ENCODE data around the gene TAF11L7. TPM values are rescaled to one million over a fixed set of nuclear protein-coding genes. Genes with fewer than 3 reads are reported as not detected.
A peak's percentile ranks its signal among the peaks of the same experiment; 100 is the strongest.
"Not testable (repeated sequence)": the region's sequence is repeated elsewhere in the genome, so short reads cannot be mapped to it uniquely, and the experiment has no call there.

TAF11L7 gene
- not detected in 2 replicates for total RNA-seq (2014; rRNA removed; shearing (Covaris generic))

DNA sequence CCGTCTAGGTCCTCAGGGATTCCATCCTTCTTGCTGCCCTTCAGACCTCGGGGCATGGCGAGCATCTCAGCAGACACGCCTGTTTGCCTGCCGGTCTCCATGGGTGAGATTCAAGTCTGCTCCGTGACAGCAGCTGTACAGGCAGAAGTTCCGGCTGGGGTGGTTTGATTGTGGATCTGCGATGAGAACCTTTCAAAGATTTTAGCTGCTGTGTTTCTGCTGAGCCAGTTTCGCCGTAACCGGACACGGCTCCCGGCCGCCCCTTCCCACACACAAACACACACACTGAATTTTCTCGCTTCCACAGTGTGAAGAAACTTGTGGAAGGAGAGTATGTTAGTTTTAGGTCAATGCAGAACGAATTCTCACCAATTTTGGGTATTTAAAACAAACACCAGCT is at the start of gene TAF11L7:
Gene TAF11L7, minus strand, starts transcription at position 101 of the 400 bp plus-strand sequence.
- DNase-seq (ENCODE audit: low read depth): not testable (repeated sequence)

DNA sequence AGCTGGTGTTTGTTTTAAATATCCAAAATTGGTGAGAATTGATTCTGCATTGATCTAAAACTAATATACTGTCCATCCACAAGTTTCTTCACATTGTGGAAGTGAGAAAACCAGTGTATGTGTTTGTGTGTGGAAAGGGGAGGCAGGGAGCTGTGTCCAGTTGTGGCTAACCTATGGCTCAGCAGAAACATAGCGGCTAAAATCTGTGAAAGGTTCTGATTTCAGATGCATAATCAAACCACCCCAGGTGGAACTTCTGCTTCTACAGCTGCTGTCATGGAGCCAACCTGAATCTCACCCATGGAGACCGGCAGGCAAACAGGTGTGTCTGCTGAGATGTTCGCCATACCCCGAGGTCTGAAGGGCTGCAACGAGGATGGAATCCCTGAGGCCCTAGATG is 48.6 kb upstream of the TAF11L7 start, which contains the start of gene TAF11L14:
Gene TAF11L14, plus strand, starts transcription at position 301 of the 400 bp plus-strand sequence.
- DNase-seq (ENCODE audit: low read depth): no peak

DNA sequence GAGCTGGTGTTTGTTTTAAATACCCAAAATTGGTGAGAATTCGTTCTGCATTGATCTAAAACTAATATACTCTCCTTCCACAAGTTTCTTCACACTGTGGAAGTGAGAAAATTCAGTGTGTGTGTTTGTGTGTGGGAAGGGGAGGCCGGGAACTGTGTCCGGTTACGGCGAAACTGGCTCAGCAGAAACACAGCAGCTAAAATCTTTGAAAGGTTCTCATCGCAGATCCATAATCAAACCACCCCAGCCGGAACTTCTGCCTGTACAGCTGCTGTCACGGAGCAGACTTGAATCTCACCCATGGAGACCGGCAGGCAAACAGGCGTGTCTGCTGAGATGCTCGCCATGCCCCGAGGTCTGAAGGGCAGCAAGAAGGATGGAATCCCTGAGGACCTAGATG is 46.2 kb upstream of the TAF11L7 start, which contains the start of gene TAF11L13:
Gene TAF11L13, plus strand, starts transcription at position 301 of the 400 bp plus-strand sequence.
- DNase-seq (ENCODE audit: low read depth): not testable (repeated sequence)

DNA sequence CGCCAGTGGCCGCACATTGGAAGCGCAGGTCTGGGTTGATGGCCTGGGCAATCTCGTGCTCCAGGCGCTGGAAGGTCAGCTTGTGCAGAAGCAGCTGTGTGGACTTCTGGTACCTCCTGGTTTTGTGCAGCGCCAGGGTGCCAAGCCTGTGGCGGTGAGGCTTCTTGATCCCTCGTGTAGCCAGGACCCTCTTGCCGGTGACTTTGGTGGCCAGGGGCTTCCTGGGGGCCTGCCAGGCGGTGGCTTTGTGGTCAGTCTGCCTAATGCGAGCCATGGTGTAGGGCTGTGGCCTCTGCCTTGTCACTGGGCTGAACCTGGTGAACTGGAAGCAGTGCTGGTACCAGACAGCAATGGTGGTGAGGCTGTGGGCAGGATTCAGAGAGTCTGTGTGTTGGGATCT is 40.1 kb upstream of the TAF11L7 start:
- no peak for DNase-seq (ENCODE audit: low read depth)

DNA sequence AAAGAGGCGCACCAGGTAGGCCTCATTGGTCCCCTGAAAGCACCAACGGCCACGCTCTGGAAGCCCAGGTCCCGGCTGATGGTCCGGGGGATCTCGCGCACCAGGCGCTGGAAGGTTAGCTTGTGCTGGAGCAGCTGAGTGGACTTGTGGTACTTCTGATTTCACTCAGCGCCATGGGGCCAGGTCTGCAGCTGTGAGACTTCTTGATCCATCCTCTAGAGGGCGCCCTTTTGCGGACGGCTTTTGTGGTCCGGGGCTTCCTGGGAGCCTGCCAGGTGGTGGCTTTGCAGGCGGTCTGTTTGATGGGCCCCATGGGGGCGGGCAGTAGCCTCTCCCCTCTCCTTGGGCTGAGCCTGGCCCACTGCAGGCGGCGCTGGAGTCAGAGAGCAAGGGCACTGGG is 35.1 kb upstream of the TAF11L7 start:
- DNase-seq (ENCODE audit: low read depth): peak; percentile 33

DNA sequence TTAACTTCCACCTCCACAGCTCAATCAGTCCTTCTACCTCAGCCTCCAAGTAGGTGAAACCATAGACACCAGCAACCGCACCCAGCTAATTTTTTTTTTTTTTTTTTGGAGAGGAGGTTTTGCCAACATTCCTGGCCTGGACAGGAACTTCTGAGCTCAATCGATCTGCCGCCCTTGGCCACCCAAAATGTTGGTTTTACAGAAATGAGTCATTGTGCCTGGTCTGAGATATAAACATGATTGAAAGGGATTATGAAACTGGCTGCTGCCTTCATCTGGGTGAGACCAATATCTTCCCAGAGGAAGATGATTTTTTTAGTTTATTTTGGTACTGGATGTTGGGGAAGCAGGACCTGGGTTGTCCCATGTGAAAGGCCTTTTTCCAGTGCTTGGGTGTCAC is 33.8 kb upstream of the TAF11L7 start:
- DNase-seq (ENCODE audit: low read depth): peak; percentile 30

DNA sequence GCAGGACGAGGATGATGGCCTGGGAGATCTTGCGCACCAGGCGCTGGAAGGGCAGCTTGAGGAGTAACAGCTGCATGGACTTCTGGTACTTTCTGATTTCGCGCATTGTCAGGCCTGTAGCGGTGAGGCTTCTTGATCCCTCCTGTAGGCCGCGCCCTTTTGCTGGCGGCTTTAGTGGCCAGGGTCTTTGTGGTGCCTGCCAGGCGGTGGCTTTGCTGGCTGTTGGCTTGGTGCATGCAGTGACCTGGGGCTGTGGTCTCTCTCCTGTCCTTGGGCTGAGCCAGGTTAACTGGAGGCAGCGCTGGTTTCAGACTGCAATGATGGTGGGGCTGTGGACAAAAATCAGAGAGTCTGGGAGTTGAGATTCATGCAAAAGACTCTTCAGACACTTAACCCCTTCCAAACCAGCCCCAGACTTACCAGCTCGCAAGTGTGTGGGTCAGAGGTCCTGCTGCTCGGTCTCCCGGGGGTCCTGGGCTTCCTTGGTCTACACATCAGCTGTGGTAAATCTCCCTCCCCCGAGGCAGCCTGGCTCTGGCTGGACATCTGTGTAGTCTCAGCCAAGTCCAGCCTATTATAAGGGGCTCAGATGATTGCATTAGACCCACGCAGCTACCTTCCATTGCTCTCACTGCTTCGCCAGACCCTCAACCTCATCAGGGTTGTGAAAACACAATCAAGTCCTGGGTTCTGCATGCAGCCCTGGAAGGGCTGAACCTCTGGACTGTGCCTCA is 29.5 kb upstream of the TAF11L7 start:
- no peak for DNase-seq (ENCODE audit: low read depth)

DNA sequence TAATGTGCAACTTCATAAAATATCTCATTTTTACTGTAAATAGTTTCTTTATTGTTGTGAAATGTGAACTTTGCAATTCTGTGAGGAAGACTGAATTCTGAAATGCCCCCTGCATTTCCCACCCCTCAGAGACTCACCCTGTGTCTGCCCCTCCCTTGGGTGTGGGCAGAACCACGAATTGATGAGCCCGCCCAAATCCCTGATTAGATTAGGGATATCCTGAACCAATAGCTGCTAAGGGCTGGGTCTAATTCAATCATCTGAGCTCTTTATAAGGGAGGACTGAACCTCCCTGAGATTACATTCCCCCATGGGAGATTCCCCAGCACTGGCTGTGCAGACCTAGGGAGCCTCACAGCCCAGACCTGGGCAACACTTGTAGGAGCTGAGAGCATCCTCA is 24.5 kb upstream of the TAF11L7 start, which contains the start of gene TAF11L12:
Gene TAF11L12, plus strand, starts transcription at position 301 of the 400 bp plus-strand sequence.
- not testable (repeated sequence) for DNase-seq (ENCODE audit: low read depth)

DNA sequence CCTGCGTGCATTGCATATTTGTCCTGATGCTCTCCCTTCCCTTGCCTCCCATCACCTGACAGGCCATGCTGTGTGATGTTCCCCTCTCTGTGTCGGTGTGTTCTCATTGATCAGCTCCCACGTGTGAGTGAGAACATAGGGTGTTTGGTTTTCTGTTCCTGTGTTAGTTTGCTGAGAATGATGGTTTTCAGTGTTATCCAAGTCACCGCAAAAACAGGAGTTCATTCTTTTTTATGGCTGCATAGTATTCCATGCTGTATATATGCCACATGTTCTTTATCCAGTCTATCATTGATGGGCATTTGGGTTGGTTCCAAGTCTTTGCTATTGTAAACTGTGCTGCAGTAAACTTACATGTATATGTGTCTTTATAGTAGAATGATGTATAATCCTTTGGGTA is 21.9 kb upstream of the TAF11L7 start:
- not testable (repeated sequence) for DNase-seq (ENCODE audit: low read depth)

DNA sequence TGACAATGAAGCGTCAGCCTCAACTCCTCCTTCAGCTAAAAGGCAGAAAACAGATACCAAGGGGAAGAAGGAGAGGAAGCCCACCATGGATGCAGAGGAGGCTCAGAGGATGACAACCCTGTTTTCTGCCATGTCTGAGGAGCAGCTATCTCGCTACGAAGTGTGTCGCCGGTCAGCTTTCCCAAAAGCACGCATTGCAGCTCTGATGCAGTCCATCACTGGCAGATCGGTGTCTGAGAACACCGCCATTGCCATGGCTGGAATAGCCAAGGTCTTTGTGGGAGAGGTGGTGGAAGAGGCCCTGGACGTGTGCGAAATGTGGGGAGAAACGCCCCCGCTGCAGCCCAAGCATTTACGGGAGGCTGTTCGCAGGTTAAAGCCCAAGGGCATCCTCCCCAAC is 19.4 kb upstream of the TAF11L7 start:
- no peak for DNase-seq (ENCODE audit: low read depth)

DNA sequence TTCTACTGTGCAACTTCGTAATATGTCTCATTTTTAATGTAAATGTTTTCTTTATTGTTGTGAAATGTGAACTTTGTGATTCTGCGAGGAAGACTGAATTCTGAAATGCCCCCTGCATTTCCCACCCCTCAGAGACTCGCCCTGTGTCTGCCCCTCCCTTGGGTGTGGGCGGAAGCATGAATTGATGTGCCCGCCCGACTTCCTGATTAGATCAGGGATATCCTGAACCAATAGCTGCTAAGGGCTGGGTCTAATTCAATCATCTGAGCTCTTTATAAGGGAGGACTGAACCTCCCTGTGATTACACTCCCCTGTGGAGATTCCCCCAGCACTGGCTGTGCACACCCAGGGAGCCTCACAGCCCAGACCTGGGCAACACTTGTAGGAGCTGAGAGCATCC is 18.3 kb upstream of the TAF11L7 start, which contains the start of gene TAF11L11:
Gene TAF11L11, plus strand, starts transcription at position 304 of the 400 bp plus-strand sequence.
- not testable (repeated sequence) for DNase-seq (ENCODE audit: low read depth)

DNA sequence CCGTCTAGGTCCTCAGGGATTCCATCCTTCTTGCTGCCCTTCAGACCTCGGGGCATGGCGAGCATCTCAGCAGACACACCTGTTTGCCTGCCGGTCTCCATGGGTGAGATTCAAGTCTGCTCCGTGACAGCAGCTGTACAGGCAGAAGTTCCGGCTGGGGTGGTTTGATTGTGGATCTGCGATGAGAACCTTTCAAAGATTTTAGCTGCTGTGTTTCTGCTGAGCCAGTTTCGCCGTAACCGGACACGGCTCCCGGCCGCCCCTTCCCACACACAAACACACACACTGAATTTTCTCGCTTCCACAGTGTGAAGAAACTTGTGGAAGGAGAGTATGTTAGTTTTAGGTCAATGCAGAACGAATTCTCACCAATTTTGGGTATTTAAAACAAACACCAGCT is 12.2 kb upstream of the TAF11L7 start, which contains the start of gene TAF11L10:
Gene TAF11L10, minus strand, starts transcription at position 101 of the 400 bp plus-strand sequence.
- not testable (repeated sequence) for DNase-seq (ENCODE audit: low read depth)

DNA sequence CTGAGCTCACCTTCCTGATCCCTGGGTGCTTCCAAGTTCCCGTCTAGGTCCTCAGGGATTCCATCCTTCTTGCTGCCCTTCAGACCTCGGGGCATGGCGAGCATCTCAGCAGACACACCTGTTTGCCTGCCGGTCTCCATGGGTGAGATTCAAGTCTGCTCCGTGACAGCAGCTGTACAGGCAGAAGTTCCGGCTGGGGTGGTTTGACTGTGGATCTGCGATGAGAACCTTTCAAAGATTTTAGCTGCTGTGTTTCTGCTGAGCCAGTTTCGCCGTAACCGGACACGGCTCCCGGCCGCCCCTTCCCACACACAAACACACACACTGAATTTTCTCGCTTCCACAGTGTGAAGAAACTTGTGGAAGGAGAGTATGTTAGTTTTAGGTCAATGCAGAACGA is 8.7 kb upstream of the TAF11L7 start, which contains the start of gene TAF11L9:
Gene TAF11L9, minus strand, starts transcription at position 140 of the 400 bp plus-strand sequence.
- not testable (repeated sequence) for DNase-seq (ENCODE audit: low read depth)

DNA sequence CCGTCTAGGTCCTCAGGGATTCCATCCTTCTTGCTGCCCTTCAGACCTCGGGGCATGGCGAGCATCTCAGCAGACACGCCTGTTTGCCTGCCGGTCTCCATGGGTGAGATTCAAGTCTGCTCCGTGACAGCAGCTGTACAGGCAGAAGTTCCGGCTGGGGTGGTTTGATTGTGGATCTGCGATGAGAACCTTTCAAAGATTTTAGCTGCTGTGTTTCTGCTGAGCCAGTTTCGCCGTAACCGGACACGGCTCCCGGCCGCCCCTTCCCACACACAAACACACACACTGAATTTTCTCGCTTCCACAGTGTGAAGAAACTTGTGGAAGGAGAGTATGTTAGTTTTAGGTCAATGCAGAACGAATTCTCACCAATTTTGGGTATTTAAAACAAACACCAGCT is 5.3 kb upstream of the TAF11L7 start, which contains the start of gene TAF11L8:
Gene TAF11L8, minus strand, starts transcription at position 101 of the 400 bp plus-strand sequence.
- DNase-seq (ENCODE audit: low read depth): not testable (repeated sequence)

Other genes starting within 250 kb of the TAF11L7 start
- gene TAF11L2, start 87.5 kb downstream of the TAF11L7 start, total RNA-seq (2014; rRNA removed; shearing (Covaris generic)): not detected in 2 replicates
- gene TAF11L3, start 67.4 kb downstream of the TAF11L7 start, total RNA-seq (2014; rRNA removed; shearing (Covaris generic)): not detected in 2 replicates
- not detected in 2 replicates for gene TAF11L4, start 64.0 kb downstream of the TAF11L7 start, total RNA-seq (2014; rRNA removed; shearing (Covaris generic))
- not detected in 2 replicates for gene TAF11L5, start 60.5 kb downstream of the TAF11L7 start, total RNA-seq (2014; rRNA removed; shearing (Covaris generic))
- gene TAF11L6, start 57.1 kb downstream of the TAF11L7 start, total RNA-seq (2014; rRNA removed; shearing (Covaris generic)): not detected in 2 replicates
- gene TAF11L8, start 5.2 kb upstream of the TAF11L7 start, total RNA-seq (2014; rRNA removed; shearing (Covaris generic)): not detected in 2 replicates
- gene TAF11L9, start 8.6 kb upstream of the TAF11L7 start, total RNA-seq (2014; rRNA removed; shearing (Covaris generic)): not detected in 2 replicates
- not detected in 2 replicates for gene TAF11L10, start 12.1 kb upstream of the TAF11L7 start, total RNA-seq (2014; rRNA removed; shearing (Covaris generic))
- not detected in 2 replicates for gene TAF11L11, start 18.4 kb upstream of the TAF11L7 start, total RNA-seq (2014; rRNA removed; shearing (Covaris generic))
- gene TAF11L12, start 24.6 kb upstream of the TAF11L7 start, total RNA-seq (2014; rRNA removed; shearing (Covaris generic)): not detected in 2 replicates
- gene TAF11L13, start 46.3 kb upstream of the TAF11L7 start, total RNA-seq (2014; rRNA removed; shearing (Covaris generic)): 0.17 TPM in 1 of 2 replicates, not detected in the other
- not detected in 2 replicates for gene TAF11L14, start 48.7 kb upstream of the TAF11L7 start, total RNA-seq (2014; rRNA removed; shearing (Covaris generic))

All from Daoy (cell line).